Fibroblast of skin of scalp (primary cell): ENCODE data around the gene FOXL1.
A peak's percentile ranks its signal among the peaks of the same experiment; 100 is the strongest.

ENCODE experiments used
- DNase-seq: peaks from one replicate; pipeline ENCODE4 v3.0.0-alpha.2; 2013

FOXL1 gene

DNA sequence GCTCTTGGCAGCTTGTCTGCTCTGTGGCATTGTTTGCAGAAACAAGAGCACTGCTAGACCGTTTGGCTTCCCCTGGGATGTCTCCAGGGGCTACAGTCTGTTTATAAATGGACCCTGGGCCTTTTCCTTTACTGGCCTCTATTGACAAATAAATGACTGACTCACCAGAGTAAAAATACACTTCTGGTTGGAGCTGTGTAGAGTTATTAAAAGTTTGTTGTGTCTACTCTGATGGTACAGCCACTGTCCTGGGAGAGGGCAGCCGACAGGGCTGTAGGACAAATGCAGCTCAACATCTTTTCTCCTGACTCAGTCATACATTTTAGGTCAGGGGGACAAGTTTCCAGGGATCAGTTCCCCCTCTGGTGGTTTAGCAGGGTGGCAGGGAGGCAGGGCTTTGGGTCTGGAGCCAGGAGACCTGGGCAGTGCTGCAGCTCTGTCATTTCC lies 30.0 kb downstream of the FOXL1 start:
- DNase-seq = peak; percentile 44

DNA sequence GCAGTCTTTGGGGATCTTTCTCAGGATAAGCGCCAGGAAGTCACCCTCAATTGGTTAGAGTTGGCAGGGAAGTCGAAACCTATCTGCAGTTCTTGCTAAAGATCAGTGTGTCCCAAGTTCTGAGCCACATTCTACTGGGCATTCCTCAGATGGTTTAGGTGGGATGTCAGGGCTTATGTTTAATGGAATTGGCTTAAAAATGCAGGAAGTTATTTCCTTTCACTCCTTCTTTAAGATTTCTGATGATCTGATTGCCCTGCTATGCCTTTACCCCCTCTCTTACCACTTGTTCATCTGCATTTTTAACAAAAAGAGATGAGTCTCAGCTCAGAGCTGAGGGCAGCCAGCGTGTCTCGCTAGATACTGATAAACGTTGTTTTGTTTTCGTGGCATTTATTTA lies 30.8 kb downstream of the FOXL1 start:
- peak; percentile 98 for DNase-seq

DNA sequence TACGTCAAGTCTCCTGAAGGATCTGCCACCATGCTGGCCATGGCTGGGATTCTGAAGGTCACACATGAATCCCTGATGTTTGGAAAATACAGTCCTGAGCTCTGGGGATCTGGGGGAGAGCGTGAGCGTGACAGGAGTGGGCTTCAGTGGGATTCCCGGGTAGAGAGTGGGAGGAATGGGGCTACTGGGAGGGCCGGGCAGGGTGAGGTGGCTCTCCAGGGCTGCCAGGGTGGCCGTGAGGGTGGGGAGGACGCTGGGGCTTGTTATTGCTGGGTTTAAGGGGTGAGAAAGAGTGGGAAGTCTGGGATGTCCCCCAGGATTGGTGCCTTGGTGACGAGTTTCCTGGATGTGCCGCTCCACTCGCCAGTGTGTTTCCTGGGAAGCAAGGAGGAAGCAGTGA lies 31.3 kb downstream of the FOXL1 start:
- DNase-seq = no peak

DNA sequence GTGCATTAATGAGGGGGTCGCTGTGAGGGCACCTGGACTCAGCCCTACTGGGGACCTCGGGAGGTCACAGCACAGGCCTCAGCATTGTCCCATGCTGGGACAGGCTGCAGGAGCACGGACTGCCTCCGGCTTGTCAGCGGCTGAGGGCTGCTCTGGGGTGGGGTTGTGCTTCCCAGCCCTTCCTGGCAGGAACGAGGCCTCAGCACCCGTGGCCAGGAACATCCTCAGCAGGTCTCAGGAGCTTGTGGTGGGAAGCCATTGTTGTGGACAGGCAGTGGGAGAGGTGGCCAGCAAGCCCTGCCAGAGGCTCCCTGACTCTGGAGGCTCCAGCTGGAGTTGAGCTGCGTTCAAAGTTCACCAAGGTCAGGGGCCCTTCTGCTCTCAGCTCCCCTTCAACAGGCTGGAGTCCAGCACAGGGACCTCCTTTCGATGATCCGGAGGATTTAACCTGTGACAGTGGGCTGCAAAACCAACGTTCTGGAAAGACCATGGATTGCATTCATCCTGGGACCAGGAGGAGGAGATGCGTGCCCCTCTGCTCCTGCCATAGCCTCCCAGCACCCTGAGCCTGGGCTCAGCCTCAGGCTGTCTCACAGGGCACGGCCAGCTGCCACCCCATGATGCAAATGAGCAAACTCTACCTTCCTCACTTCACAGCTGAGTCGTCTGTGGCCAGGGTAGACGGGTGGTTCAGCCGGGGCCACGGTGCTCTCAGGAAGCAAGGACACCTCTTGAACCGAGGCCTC lies 32.6 kb downstream of the FOXL1 start:
- DNase-seq = no peak

DNA sequence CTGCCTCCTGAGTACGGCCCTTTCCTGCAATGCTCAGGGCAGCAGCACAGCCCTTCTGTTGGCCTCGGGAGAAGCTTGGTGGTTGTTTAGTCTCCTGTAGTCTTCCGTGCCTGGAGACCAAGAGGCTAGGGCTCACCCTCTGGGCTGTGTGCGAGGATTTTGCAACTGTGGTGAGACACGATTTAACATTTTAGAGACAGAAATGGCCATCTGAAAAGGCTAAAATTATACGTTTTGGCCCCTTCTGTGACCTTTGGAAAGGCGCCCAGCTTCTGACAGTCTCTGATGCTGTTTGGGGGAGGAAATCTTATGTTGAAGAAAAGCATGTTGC lies 33.1 kb downstream of the FOXL1 start:
- peak; percentile 39 for DNase-seq

DNA sequence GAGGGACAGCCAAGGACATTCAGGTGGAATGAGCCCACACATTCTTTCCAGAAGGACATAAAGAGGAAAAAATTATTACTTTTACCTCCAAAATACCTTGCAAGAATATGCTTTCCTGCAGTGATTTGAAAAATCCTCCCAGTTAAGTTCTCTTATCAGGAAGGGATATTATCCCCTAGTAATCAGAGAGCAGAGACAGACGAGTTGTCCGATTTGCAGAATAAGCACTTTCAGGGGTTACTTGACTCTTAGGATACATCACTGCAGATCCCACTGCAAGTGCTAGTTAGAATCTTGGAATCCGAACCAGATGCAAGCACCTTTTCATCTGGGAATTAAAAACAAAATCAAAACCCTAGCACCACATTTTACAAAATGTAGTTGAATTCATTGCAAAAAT lies 33.6 kb downstream of the FOXL1 start:
- no peak for DNase-seq

DNA sequence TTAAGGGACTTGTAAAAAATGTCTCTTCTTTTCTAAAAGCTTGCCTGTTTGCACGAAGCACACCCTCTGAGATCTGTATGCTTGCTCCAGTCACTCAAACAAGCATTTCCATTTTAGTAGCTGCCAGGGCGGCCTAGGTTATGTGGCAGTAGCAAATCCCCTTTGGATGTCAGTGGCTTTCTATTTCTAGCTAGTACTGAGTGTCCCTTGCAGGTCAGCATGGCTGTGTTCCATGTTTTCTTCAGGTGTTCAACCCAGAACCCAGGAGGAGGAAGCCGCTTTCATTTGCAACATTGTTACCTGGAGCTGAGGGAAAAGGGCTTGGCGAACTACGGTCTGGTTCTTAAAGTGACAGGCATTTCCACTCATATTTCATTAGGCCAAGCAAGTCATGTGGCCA lies 36.4 kb downstream of the FOXL1 start:
- DNase-seq = no peak

DNA sequence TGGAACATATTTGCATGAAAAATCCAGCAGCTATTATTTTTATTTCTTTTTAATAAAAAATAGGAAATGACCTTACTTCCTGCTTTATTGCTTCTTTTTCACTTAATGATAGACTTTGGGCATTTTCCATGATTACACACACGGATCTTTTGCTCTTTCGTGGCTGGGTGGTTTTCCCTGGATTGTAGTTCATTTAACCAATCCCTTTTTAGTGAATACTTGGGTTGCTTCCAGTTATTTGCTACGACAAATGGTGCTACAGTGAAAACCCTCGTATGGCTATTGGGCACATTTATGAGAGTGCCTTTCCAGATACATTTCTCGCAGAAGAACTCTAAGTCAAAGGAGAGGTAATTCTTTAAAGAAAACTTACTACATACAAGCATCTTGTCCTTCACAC lies 38.6 kb downstream of the FOXL1 start:
- no peak for DNase-seq

DNA sequence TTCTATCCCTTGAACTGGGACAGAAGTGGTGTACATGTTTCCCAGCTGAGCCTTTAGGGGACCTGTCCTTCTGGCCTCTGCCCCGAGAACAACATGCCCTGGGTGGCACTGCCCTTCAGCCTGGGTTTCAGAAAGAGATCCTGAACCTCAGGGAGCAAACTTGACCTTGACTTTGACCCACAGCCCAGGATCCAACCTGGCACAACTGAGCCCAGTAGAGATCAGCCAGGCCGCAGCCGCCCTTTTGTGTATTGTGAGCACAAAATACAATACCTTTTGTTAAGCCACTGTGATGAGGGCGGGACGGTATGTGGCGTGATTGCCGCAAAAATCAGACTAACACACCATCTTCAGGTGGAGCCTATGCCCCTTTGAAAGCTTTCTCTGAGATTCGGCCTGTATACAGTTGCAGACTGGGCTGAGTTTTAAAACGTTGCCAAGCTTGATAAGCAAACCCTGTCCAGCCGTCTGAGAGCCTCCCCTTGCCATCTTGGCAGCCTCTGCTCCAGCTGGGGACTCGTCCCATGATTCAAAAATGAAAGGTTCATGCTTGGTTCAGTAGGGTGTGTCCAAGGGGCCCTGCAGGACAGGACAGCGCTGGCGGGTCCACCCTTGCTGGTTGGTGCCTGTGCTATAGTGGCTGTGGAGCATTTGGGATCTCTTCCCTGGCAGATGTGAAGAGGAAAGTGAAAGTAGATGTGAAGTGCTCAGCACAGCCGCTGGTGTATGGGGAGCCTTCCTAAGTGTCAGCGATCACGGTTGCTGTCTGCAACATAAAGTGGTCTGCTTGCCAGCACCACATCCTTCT lies 40.3 kb downstream of the FOXL1 start:
- no peak for DNase-seq

DNA sequence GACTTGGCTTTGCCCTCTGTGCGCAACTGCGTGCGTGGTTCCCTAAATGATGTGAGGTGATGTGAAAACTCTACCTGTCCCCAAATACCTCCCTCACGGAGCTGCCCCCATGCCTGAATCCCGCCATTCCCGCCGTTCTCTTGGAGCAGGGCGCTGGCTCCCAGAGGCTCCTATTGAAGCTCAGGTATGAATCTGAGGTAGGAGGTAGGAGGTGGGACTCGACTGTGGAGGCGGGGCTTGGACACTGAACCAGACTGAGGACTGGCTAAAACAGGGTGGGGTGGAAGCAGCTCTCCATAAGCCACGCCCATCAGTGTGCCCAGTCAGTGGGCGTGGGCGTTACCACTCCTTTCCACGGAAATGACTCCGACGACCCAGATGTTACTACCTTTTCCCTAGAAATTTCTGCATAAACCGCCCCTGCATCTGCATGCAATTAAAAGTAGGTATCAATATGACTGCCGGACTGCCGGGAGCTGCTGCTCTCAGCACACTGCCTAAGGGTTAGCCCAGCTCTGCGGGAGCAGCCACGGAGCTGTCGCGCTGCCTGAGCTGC lies 41.0 kb downstream of the FOXL1 start:
- DNase-seq = no peak

DNA sequence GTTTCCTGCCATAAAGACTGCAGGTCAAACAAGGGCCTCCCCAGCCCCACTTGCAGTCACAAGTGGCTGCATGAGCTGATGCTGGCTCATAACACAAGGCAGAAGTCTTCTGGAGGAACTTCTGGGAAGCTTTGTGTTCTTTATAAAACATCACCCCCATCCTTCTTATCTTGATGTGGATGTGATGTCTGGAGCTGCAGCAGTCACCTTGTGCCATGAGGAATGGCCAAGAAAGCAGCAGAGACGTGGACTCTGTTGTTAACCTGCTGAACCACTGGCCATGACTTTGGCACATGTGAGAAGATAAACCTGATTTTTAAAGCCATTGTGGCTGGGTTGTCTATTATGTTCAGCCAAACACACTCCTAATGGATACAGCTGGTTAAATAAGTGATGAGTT lies 41.8 kb downstream of the FOXL1 start:
- DNase-seq = no peak

DNA sequence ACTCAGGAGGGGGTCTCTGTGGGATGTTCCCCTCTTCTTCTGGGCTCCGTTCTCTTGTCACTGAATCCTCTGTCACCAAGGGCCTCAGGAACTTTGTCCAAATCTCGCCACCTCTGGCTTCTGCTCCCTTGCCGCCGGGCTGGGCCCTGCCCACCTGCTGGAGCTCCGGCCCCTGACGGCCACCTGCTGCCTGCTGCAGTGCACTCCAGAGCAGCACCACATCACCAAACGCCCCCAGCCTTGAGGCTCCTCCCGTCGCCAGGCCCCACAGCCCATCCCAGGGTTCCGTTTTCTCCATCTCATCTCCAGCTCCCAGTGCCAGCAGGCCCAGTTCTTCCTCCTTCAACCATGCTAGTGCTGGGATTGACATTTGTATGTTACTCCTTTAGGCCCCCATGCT lies 43.6 kb downstream of the FOXL1 start:
- DNase-seq = no peak

DNA sequence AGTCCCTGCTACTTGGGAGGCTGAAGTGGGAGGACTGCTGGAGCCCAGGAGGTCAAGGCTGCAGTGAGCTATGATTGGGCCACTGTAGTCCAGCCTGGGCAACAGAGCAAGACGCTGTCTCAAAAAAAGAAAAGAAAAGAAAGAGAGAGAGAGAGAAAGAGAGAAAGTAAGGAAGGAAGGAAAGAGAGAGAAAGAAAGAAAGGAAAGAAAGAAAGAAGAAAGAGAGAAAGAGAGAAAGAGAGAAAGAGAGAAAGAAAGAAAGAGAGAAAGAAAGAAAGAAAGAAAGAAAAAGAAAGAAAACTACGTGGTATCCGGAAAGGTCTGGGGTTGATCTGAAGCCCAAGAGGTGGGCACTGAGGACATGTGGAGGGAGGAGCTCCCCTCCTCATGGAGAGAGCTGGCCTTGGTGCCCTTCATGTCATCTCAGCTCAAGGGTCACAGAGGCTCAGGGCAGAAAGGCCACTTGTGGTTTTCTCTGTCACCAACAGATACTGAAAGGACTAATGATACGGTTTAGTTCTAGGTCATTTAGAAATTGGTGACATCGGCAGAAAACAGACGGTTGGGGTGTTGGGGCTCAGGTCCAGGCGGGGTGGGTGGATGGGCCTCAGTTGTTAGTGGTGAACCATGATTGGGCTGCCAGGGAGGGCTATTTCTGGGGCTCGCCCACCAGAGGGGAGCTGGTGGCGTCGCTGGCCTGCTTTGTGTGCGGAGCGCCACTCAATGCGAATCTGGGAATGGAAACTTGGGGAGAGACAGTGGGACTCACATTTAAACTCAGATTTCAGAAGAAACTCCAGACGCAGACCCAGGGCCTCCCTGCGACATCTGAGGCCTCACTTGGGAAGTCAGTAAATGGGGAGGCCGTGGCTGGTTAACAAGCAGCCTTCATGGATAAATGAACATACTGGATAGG lies 44.6 kb downstream of the FOXL1 start:
- DNase-seq = no peak

DNA sequence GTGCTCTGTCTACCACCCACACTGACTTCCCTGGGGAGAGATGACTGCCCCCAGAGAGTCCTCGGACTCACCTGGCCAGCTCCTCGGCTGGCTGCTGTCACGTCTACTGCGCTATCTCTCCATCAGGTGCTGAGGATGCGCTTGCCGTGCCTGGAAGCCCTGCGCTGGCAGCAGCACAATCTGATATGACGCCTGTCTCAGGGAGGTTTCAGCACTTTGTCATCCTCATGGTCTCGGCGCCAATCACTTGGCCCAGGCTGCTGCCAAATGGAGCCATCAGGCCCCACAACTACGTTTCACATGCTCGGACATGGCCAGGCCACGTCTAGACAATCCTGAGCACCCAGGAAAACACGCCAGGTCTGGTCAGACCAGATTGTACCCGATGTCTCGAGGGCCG lies 46.7 kb downstream of the FOXL1 start:
- no peak for DNase-seq

DNA sequence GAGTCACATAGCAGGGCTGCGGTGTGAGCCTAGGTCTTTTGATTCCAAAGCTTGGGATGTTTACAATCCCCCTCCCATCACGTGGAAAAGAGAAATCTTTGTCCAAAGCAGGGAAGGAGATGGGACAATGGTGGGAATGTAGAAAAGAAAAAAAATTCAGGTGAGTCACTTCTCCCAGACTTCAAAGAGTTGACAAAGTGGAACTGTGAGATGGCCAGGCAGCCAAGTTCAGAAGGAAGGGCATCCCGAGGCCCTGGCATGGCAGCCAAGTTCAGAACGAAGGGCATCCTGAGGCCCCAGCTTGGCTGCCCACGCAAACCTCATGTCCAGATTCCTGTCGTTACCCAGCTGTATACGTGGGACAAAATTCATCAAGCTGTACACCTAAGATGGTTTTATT lies 47.5 kb downstream of the FOXL1 start:
- no peak for DNase-seq

DNA sequence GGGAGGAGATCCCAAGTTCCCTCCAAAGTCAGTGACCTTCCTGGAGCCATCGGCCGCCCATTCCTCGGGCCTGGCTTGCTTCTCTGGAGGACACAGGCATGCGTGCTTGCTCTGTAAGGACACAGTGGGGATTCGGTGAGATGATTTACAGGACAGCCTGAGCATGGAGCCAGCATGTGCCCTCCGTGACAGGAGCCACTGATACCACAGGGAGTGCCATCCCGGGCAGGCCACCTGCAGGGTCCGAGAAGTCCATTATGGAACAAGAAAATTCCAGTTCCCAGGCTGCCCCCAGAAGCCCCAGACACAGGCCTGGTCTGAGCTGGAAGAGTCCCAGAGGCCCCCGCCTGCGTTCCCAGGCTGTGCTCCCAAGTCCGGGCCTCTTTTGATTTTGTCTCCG lies 47.9 kb downstream of the FOXL1 start:
- DNase-seq = no peak

DNA sequence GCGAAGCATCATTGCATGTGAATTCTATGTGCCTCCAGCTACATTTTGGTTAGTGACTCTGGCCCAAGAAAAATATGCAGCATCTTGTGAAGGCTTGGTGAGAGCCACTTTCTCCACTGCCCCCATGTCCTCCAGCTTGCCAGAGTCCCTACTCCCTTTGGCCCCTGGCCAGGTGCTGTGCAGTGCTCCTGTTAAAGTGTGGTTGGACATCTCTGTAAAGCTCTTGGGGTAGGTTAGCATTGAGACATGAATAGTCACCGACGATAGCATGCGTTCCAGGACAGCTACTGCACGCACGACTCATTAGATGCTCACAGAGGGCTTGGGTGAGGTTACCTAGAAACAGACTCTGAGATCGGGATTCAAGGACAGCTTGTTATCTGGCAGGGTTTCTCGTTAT lies 48.6 kb downstream of the FOXL1 start:
- DNase-seq = peak; percentile 41

DNA sequence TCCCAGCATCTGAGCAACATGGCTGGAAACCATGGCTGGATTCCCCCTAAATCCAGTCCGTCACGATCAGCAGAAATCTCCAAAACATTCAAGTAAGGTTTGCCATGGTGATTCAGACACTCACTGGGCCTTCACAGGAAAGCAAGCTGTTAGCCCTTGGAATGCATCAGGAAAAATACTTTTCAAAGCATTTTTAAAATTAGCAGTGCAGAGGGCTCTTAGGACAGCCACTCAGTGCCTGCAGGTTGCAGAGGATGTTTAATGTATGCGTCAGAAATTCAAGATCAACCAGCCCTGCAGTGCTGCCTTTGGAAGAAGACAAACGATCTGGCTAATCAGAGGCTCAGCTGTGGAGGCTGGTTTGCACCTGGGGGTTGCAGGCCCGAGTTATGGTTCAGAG lies 50.3 kb downstream of the FOXL1 start:
- peak; percentile 62 for DNase-seq

DNA sequence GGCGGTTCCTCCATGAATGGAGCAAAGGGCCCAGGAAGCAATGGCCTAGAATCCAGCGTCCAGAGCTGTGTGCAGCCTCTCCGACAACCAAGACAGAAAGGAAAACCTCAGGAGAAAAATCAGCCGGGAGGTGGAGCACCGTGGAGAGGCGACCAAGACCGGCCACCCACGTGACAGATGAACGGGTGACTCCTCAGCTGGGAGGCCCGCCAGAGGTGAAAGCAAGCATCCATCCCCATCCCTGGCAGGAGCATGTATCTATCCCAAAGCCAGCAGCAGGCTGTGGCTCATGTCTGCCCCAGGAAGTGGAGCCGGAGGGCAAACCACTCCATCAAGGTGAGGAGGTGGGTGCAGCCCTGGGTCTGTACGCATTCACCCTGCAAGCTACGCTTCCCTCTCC lies 52.1 kb downstream of the FOXL1 start:
- DNase-seq = no peak

DNA sequence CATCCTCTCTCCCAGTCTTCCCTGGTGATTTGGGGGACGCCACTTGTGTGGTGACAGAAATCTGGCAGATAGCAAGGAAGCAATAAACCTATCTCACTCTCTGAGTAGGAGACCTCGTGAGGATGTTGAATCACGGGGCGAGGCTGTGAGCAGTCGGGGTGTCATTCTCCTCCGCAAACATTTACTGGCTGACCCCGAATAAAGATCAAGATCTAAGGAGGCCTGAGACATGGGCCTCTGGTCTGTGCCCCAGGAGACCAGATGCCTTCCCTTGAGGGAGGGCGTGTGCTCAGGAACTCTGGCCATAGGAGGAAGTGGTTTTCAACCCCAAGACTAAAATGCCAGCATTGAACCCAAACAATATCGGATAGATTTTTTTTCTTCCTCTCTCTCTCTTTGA lies 53.1 kb downstream of the FOXL1 start:
- no peak for DNase-seq
